SU-DHL-6 (cell line): Measurements from ENCODE around the gene NCBP1.

Experiments
- H2AFZ ChIP-seq: fragments of 200-600 bp; sonication (generic); 2 replicates; pipeline ENCODE4 v1.6.1; 2014; ENCODE audit warnings: low read depth, mild to moderate bottlenecking, moderate library complexity, mixed read lengths, antibody characterized with exemption, low read length; ENCODE audit not compliant: severe bottlenecking
- H3F3A ChIP-seq: fragments of 200-600 bp; shearing (Covaris generic); 2 replicates; pipeline ENCODE4 v1.6.0; 2016; ENCODE audit warnings: antibody characterized with exemption, mild to moderate bottlenecking; ENCODE audit not compliant: insufficient read depth
- H3K27ac ChIP-seq: fragments of 200-600 bp; sonication (generic); 2 replicates; pipeline ENCODE4 v1.5.1; 2016; ENCODE audit warnings: low read depth, mild to moderate bottlenecking, low read length, moderate library complexity, mixed read lengths
- H3K27me3 ChIP-seq: fragments of 200-600 bp; sonication (generic), shearing (Covaris generic); 2 replicates; pipeline ENCODE4 v1.6.0; 2014; ENCODE audit warnings: mild to moderate bottlenecking, low read length
- H3K36me3 ChIP-seq: fragments of 200-600 bp; sonication (generic); 2 replicates; pipeline ENCODE4 v1.6.1; 2014; ENCODE audit warnings: mild to moderate bottlenecking, low read length, mixed read lengths
- H3K4me2 ChIP-seq: fragments of 300-600, 200-600 bp; shearing (Covaris generic), sonication (generic); 2 replicates; pipeline ENCODE4 v1.6.0; 2014; ENCODE audit warnings: low read length, low read depth, mild to moderate bottlenecking; ENCODE audit not compliant: poor library complexity, severe bottlenecking
- H3K4me3 ChIP-seq: fragments of 200-600 bp; sonication (generic); 2 replicates; pipeline ENCODE4 v1.5.1; 2014; ENCODE audit warnings: antibody characterized with exemption, low read length, mild to moderate bottlenecking, mixed read lengths; ENCODE audit not compliant: insufficient read depth, poor library complexity, severe bottlenecking
- H3K79me2 ChIP-seq: fragments of 200-600 bp; sonication (generic); 2 replicates; pipeline ENCODE4 v1.6.1; 2014; ENCODE audit warnings: mild to moderate bottlenecking, low read length, moderate library complexity; ENCODE audit not compliant: insufficient read depth
- H3K9ac ChIP-seq: fragments of 200-600 bp; sonication (generic); 2 replicates; pipeline ENCODE4 v1.7.0; 2014; ENCODE audit warnings: mild to moderate bottlenecking, low read length
- H3K9me2 ChIP-seq: fragments of 200-600 bp; sonication (generic); replicated peaks from 2 replicates; pipeline ENCODE4 v1.6.1; 2014; ENCODE audit warnings: low read length; ENCODE audit not compliant: insufficient read depth
- H3K9me3 ChIP-seq: fragments of 200-600 bp; sonication (generic); 2 replicates; pipeline ENCODE4 v1.6.1; 2014; ENCODE audit warnings: low read length, mixed read lengths; ENCODE audit not compliant: insufficient read depth
- H4K20me1 ChIP-seq: fragments of 200-600 bp; sonication (generic); 2 replicates; pipeline ENCODE4 v1.6.1; 2014; ENCODE audit warnings: low read depth, mild to moderate bottlenecking, antibody characterized with exemption, low read length, moderate library complexity, mixed read lengths
- EZH2phosphoT487 ChIP-seq: fragments of 200-600 bp; sonication (generic), shearing (Covaris generic); conservative IDR thresholded peaks from 2 replicates; pipeline ENCODE4 v1.6.1; 2018; ENCODE audit warnings: mild to moderate bottlenecking, antibody characterized with exemption, low read length, moderate library complexity, mixed read lengths
- TF ChIP-seq, protein P1 (sequence below): fragments of 200-600 bp; sonication (generic); IDR thresholded peaks from one replicate; pipeline ENCODE4 v1.5.1; 2017; ENCODE audit warnings: antibody characterized with exemption, mild to moderate bottlenecking, low read length, moderate library complexity; ENCODE audit not compliant: insufficient read depth, poor library complexity, severe bottlenecking

Gene NCBP1

DNA sequence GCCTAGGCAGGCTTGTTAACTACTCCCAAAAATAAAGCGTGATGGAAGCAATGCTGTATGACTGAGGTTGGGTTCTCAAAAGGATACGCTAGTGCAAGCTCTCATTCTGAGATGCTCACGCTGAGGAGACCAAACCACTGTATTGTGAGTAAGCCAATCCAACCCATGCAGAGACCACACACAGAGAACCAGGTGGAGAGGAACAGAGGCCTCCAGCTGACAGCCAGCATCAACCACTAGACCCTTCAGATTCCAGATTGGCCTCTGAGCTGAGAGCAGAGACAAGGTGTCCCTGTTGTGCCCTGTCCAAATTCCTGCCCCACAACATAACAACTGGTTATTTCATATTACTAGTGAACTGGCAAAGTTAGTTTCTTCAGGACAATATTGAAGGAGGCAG is 5.0 kb upstream of the NCBP1 start:
- H3K9me2 ChIP-seq = no peaks in the 10 kb centered on the region
- H3K79me2 ChIP-seq = peaks cover 55% of the 10 kb centered on the region
- no peaks in the 10 kb centered on the region; the same call in 1 of the 2 replicates for H4K20me1 ChIP-seq
- H3F3A ChIP-seq = 0 out of 2 replicates have a peak, but pooled peaks cover 5% of the 10 kb centered on the region
- H3K9me3 ChIP-seq = no peaks in the 10 kb centered on the region
- no peak for TF ChIP-seq EZH2phosphoT487
- TF ChIP-seq, protein P1, sequence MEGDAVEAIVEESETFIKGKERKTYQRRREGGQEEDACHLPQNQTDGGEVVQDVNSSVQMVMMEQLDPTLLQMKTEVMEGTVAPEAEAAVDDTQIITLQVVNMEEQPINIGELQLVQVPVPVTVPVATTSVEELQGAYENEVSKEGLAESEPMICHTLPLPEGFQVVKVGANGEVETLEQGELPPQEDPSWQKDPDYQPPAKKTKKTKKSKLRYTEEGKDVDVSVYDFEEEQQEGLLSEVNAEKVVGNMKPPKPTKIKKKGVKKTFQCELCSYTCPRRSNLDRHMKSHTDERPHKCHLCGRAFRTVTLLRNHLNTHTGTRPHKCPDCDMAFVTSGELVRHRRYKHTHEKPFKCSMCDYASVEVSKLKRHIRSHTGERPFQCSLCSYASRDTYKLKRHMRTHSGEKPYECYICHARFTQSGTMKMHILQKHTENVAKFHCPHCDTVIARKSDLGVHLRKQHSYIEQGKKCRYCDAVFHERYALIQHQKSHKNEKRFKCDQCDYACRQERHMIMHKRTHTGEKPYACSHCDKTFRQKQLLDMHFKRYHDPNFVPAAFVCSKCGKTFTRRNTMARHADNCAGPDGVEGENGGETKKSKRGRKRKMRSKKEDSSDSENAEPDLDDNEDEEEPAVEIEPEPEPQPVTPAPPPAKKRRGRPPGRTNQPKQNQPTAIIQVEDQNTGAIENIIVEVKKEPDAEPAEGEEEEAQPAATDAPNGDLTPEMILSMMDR = no peak
- no peak overlapping the region for H3K9ac ChIP-seq
- no peak overlapping the region for H3K27ac ChIP-seq
- H3K4me2 ChIP-seq = no peak overlapping the region
- no peaks in the 10 kb centered on the region for H3K27me3 ChIP-seq
- H3K4me3 ChIP-seq = no peak overlapping the region
- no peak overlapping the region for H2AFZ ChIP-seq
- H3K36me3 ChIP-seq = peaks cover 25% of the 10 kb centered on the region

DNA sequence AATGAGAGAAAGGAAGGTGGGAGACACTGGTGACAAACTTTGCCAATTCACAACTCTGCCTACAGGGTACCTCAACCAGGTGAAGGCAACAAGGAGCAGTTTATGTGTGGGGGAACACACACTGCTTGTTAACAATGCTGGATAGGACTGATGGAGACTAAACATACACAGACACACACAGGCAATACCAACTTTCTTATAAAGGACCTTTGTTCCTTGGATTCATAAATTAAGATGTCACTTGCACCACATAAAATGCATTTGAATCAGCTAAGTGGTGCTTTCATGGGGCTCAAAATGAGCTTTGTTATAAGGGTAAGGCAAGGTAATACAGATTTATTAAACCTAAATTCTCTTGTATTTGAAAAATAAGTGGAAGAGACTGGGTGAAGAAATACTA is 4.5 kb upstream of the NCBP1 start:
- H3K4me2 ChIP-seq = no peak overlapping the region

DNA sequence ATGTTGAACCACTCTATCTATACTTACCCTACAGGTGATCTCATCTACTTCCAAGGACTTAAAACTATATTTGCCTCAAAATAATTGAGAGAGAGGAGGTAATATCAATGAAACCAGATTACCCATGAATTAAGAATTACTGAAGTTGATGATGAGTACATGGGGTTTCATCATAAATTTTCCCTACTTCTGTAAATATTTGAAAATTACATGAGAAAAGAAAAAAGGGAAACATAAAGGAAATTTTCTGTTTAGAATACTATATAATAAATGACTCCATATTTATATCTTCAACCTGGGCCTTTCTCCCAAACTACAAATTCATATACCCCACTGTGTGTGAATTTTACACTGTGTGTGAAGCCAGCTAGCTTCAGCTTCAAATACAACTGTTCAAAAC is 3.0 kb upstream of the NCBP1 start:
- Histone ChIP-seq H3K36me3 (peaks cover 14% of the 10 kb centered on the region), H3K9ac (no peak overlapping the region), H3K9me2 (no peaks in the 10 kb centered on the region), H4K20me1 (peaks cover 5% of the 10 kb centered on the region; the same call in 1 of the 2 replicates), H3F3A (0 out of 2 replicates have a peak, but pooled peaks cover 4% of the 10 kb centered on the region), H3K4me2 (no peak overlapping the region), H2AFZ (no peak overlapping the region), H3K4me3 (no peak overlapping the region), H3K27ac (no peak overlapping the region), H3K9me3 (no peaks in the 10 kb centered on the region), H3K27me3 (no peaks in the 10 kb centered on the region), H3K79me2 (peaks cover 74% of the 10 kb centered on the region)
- TF ChIP-seq, protein P1 = no peak
- no peak for TF ChIP-seq EZH2phosphoT487

More for the DNA sequence above, 4.5 kb upstream of the NCBP1 start:
- Histone ChIP-seq H2AFZ (no peak overlapping the region), H4K20me1 (no peaks in the 10 kb centered on the region; the same call in 1 of the 2 replicates), H3K9me3 (no peaks in the 10 kb centered on the region), H3K79me2 (peaks cover 60% of the 10 kb centered on the region), H3K27ac (no peak overlapping the region), H3K36me3 (peaks cover 25% of the 10 kb centered on the region), H3F3A (0 out of 2 replicates have a peak, but pooled peaks cover 5% of the 10 kb centered on the region), H3K4me3 (no peak overlapping the region), H3K9me2 (no peaks in the 10 kb centered on the region), H3K27me3 (no peaks in the 10 kb centered on the region), H3K9ac (no peak overlapping the region)
- TF ChIP-seq, protein P1 = no peak
